ENCODE measurements around the gene CABLES2. TPM values are rescaled to one million over a fixed set of nuclear protein-coding genes. Genes with fewer than 3 reads are reported as not detected.
A peak's percentile ranks its signal among the peaks of the same experiment; 100 is the strongest.

The CABLES2 gene
- total RNA-seq, 1 experiment from 2014 or later = 12.4 TPM

- intact Hi-C loops (cut with micrococcal nuclease) = loop anchor here (10.0 kb wide), 1 partner anchor 406 kb away; the partner anchor contains the start of gene MRGBP
- ChIA-PET CTCF (no interaction called here), POLR2A (ENCODE audit: unreplicated experiment) (no interaction called here)
- Histone ChIP-seq H3K4me1 (ENCODE audit: insufficient read depth, low read length) (peaks cover 16% of the 10 kb centered on the region), H3F3A (ENCODE audit: low read length, unreplicated experiment) (peaks cover 21% of the 10 kb centered on the region), H3K27ac (ENCODE audit: low read length) (no peak overlapping the region), H3K27me3 (ENCODE audit: low read length) (no peaks in the 10 kb centered on the region), H3K9me2 (replicated peaks; ENCODE audit: low read length) (no peaks in the 10 kb centered on the region), H4K20me1 (ENCODE audit: low read length) (peaks cover 28% of the 10 kb centered on the region), H3K79me2 (ENCODE audit: low read length) (peaks cover 53% of the 10 kb centered on the region), H3K4me2 (ENCODE audit: low read length) (peak overlapping the region; percentile 97), H3K9me3 (ENCODE audit: low read length) (no peaks in the 10 kb centered on the region), H3K4me3 (ENCODE audit: low read length) (peak overlapping the region; percentile 100; the same call in 1 of the 2 replicates), H3K9ac (ENCODE audit: low read length) (no peak overlapping the region), H3K36me3 (ENCODE audit: low read depth, low read length) (peaks cover 27% of the 10 kb centered on the region), H2AFZ (ENCODE audit: low read length) (no peak overlapping the region)
- no peak for ATAC-seq
- BruUV-seq (replicated peaks) = no TSS peak
- no peak for DNase-seq
- TF ChIP-seq CTCF (conservative IDR thresholded peaks at IDR 0.05; ENCODE audit: low read depth, low read length) (peak; percentile 24; the same call in 1 of the 2 replicates), EZH2 (IDR thresholded peaks at IDR 0.05; ENCODE audit: low read length, unreplicated experiment) (no peak), EZH2phosphoT487 (IDR thresholded peaks at IDR 0.05; ENCODE audit: borderline replicate concordance, low read length) (no peak)
These were observed 18.1 kb downstream of the CABLES2 start for GRCh38 chr20:62388839-62389600.

- no peak overlapping the region for H2AFZ ChIP-seq (ENCODE audit: low read length)
- H3K9me3 ChIP-seq (ENCODE audit: low read length) = no peaks in the 10 kb centered on the region
- POLR2A ChIA-PET (ENCODE audit: unreplicated experiment) = no interaction called here
- ATAC-seq (no peak), DNase-seq (no peak)
- 0 out of 2 replicates have a peak overlapping the region, but pooled peaks have one; percentile 43 for H3K27ac ChIP-seq (ENCODE audit: low read length)
- H3F3A ChIP-seq (ENCODE audit: low read length, unreplicated experiment) = peaks cover 21% of the 10 kb centered on the region
- no peaks in the 10 kb centered on the region for H3K27me3 ChIP-seq (ENCODE audit: low read length)
- H3K4me3 ChIP-seq (ENCODE audit: low read length) = peak overlapping the region; percentile 100
- H3K36me3 ChIP-seq (ENCODE audit: low read depth, low read length) = peaks cover 27% of the 10 kb centered on the region
- intact Hi-C loops (cut with micrococcal nuclease) = loop anchor here (10.0 kb wide), 1 partner anchor 407 kb away; the partner anchor contains the start of gene MRGBP
- BruUV-seq (replicated peaks) = no TSS peak
- CTCF ChIA-PET = no interaction called here
- peak overlapping the region; percentile 97 for H3K4me2 ChIP-seq (ENCODE audit: low read length)
- no peaks in the 10 kb centered on the region for H3K9me2 ChIP-seq (replicated peaks; ENCODE audit: low read length)
- peaks cover 28% of the 10 kb centered on the region for H4K20me1 ChIP-seq (ENCODE audit: low read length)
- TF ChIP-seq EZH2 (IDR thresholded peaks at IDR 0.05; ENCODE audit: low read length, unreplicated experiment) (no peak), EZH2phosphoT487 (IDR thresholded peaks at IDR 0.05; ENCODE audit: borderline replicate concordance, low read length) (no peak), CTCF (conservative IDR thresholded peaks at IDR 0.05; ENCODE audit: low read depth, low read length) (no peak)
- H3K9ac ChIP-seq (ENCODE audit: low read length) = peak overlapping the region; percentile 99
- H3K79me2 ChIP-seq (ENCODE audit: low read length) = peaks cover 53% of the 10 kb centered on the region
- H3K4me1 ChIP-seq (ENCODE audit: insufficient read depth, low read length) = peaks cover 16% of the 10 kb centered on the region
These were observed 19.0 kb downstream of the CABLES2 start for GRCh38 chr20:62387933-62388635.

Measured in PC-3 (cell line).